Mucosa of descending colon (tissue), 3 donors: ENCODE data around the gene DGKB. TPM values are rescaled to one million over a fixed set of nuclear protein-coding genes. Genes with fewer than 3 reads are reported as not detected.

Experiments
- ATAC-seq: fragments of 200-7000 bp; cut with Tn5 transposase; one replicate; pipeline ENCODE4 v1.9.1; 2020; ENCODE audit warnings: mild to moderate bottlenecking, moderate library complexity
- DNase-seq, 3 donors: peaks; one replicate each; pipeline ENCODE4 v3.0.0-alpha.2; 2020
- H3K36me3 ChIP-seq: fragments of 200-600 bp; one replicate; pipeline ENCODE4 v1.8.0; 2021; ENCODE audit warnings: low read depth, mild to moderate bottlenecking
- H3K4me1 ChIP-seq: fragments of 200-600 bp; one replicate; pipeline ENCODE4 v1.8.0; 2021; ENCODE audit warnings: low read depth, mild to moderate bottlenecking
- H3K4me3 ChIP-seq: fragments of 200-600 bp; one replicate; pipeline ENCODE4 v1.8.0; 2021; ENCODE audit warnings: mild to moderate bottlenecking
- H3K9me3 ChIP-seq: fragments of 200-600 bp; one replicate; pipeline ENCODE4 v1.8.0; 2021; ENCODE audit warnings: mild to moderate bottlenecking
- CTCF ChIP-seq: fragments of 200-600 bp; IDR thresholded peaks from one replicate; pipeline ENCODE4 v1.8.0; 2022; ENCODE audit warnings: antibody characterized with exemption, mild to moderate bottlenecking
- intact Hi-C, 2 donors: fragments of 100-400 bp; cut with DNase I in 1 of 2; cut with micrococcal nuclease in 1 of 2; formaldehyde crosslinking; loops; one replicate each; pipeline versions ENCODE4 v1.11.0 to v1.11.1; 2022; cut with DNase I, micrococcal nuclease
- total RNA-seq, 3 donors: library from RNA; stranded (reverse); fragmentation: NEBNext Ultra II Directional in 2 of 3; extraction: Animal tissue kit (Norgen Biotek cat#: 25700) in 2 of 3; gene quantifications; one replicate each; pipeline versions ENCODE4 v1.2.1 to v1.2.4, GENCODE V29; 2021 to 2023
- donor health status: DM: no; HTN: no; CAD: no; lungs with moderate emphysema.
- donor health status: DM: no; HTN: no; CAD: no.
- donor health status: DM: no; HTN: yes; CAD: no.

Gene DGKB
- total RNA-seq, 3 donors from 2014 or later: 0.19 to 5.6 (median 0.78) TPM

DNA sequence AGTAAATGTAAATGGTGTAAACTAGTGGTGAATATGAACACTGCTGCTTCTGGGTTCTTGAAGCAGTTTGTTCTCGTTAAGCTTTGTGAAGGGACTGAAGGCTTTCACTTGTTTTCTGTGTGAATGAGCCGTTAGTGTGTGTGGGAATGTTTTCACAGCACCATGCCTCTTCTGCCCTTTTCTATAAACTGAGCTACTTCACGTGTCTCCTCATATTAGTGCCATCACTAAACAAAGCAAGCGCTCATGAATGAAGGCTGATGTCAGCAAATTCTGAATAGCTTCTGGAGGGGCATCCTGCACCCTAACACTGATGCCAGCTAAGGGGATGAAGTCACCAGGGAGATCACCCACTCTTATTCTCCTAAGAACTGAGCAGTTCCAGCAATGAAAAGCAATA, 707.5 kb downstream of the DGKB start:
- no peaks in the 10 kb centered on the region for H3K4me1 ChIP-seq
- H3K4me3 ChIP-seq: no peak overlapping the region
- DNase-seq (no peak), ATAC-seq (no peak)
- H3K36me3 ChIP-seq: no peaks in the 10 kb centered on the region
- no peak for TF ChIP-seq CTCF
- intact Hi-C loops: no loop called here
- no peaks in the 10 kb centered on the region for H3K9me3 ChIP-seq

- intact Hi-C loops: no loop called here
- Histone ChIP-seq H3K4me1 (no peaks in the 10 kb centered on the region), H3K9me3 (no peaks in the 10 kb centered on the region), H3K4me3 (no peak overlapping the region), H3K36me3 (no peaks in the 10 kb centered on the region)
- no peak for ATAC-seq
- no peak for TF ChIP-seq CTCF
- no peak for DNase-seq
These were observed 710.9 kb downstream of the DGKB start for GRCh38 chr7:14191686-14192098.

- intact Hi-C loops: no loop called here
- Histone ChIP-seq H3K36me3 (no peaks in the 10 kb centered on the region), H3K9me3 (no peaks in the 10 kb centered on the region), H3K4me3 (no peak overlapping the region), H3K4me1 (no peaks in the 10 kb centered on the region)
- DNase-seq (peak in 2 of 3 donors; percentile 30 to 37), ATAC-seq (peak; percentile 52)
- TF ChIP-seq CTCF: no peak
These were observed 718.2 kb downstream of the DGKB start for GRCh38 chr7:14184292-14184864.

- Histone ChIP-seq H3K4me3 (no peak overlapping the region), H3K4me1 (no peaks in the 10 kb centered on the region), H3K36me3 (no peaks in the 10 kb centered on the region), H3K9me3 (no peaks in the 10 kb centered on the region)
- TF ChIP-seq CTCF: no peak
- DNase-seq (no peak), ATAC-seq (no peak)
- intact Hi-C loops: no loop called here
These were observed 722.8 kb downstream of the DGKB start for GRCh38 chr7:14179781-14180180.

DNA sequence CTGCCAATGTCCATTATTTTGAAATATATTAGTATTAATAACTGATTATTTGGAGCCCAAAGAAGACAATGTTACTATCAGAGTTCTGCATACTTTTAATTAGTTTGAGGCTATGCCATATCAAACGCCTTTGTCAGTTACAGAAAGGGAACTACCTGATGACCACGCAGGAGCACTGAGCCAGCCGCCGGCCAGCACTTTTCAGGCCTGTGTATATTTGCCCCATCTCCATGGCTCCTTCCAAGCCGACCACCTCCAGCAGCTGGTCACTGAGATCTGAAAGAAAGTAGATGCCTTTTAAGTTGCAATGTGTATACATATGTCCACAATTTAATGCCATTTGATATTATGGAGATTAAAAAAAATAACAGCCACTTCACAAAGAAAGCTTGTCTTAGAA, 724.7 kb downstream of the DGKB start:
- intact Hi-C loops: no loop called here
- Histone ChIP-seq H3K4me1 (no peaks in the 10 kb centered on the region), H3K4me3 (no peak overlapping the region), H3K36me3 (no peaks in the 10 kb centered on the region), H3K9me3 (no peaks in the 10 kb centered on the region)
- ATAC-seq (no peak), DNase-seq (no peak)
- no peak for TF ChIP-seq CTCF

- intact Hi-C loops: no loop called here
- H3K9me3 ChIP-seq: peaks cover 5% of the 10 kb centered on the region
- H3K4me1 ChIP-seq: no peaks in the 10 kb centered on the region
- no peak for DNase-seq
- ATAC-seq: no peak
- no peak for TF ChIP-seq CTCF
- no peaks in the 10 kb centered on the region for H3K36me3 ChIP-seq
- H3K4me3 ChIP-seq: no peak overlapping the region
These were observed 731.7 kb downstream of the DGKB start for GRCh38 chr7:14170872-14171271.
